ENCODE results near the gene RRAS2. TPM values are rescaled to one million over a fixed set of nuclear protein-coding genes. Genes with fewer than 3 reads are reported as not detected.
"Not testable (repeated sequence)": the region's sequence is repeated elsewhere in the genome, so short reads cannot be mapped to it uniquely, and the experiment has no call there.

The RRAS2 gene
- total RNA-seq, 1 donor from 2014 or later: 52.0 TPM

DNA sequence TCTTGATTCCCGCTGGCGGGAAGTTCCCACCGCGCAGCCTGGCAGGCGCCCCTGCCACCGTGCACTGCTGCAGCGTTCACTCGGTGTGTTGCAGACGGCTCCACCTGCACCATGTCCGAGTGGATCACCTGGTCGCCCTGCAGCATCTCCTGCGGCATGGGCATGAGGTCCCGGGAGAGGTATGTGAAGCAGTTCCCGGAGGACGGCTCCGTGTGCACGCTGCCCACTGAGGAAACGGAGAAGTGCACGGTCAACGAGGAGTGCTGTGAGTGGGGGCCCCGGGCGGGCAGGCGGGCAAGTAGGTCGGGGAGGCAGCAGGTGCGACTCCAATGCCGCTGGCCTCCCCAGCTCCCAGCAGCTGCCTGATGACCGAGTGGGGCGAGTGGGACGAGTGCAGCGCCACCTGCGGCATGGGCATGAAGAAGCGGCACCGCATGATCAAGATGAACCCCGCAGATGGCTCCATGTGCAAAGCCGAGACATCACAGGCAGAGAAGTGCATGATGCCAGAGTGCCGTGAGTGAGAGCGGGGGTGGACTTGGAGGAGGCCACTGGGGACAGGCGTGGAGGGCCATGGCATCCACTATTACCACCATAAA lies 99.7 kb downstream of the RRAS2 start:
- no peak for DNase-seq (ENCODE audit: low spot score)

DNA sequence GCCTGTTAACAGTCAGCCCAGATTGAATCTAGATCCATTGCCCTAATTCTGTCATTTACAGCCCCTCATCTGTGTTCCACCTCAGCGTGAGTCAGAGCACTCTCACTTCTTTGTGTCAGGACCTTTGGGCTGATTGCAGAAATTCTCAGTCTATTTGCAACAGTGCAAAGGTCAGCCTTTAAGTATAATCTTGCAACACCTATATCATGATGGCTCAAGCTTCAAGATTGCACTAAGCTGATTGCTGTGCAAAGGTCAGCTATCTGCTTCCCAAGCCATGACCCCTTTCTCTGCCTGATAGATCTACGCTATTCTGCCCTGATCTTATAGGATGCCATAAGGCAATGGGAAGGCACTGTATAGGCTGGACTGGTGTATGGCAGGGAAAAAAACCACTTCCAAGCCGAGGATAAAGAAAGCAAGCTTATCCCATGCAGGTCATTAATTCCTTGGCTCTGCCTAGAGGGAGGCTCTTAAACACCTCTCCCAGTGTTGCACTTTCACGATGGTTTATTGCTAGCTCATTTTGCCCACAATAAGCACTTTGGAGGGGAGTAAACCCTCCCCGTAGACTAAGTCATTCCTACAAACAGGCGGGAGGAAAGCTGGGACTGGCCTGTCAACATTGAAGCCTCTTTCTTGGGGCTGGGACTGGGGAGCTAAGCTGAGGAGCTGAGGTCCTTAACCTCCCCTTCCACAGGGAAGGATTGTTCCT lies 100.6 kb downstream of the RRAS2 start:
- DNase-seq (ENCODE audit: low spot score): peak; percentile 70

DNA sequence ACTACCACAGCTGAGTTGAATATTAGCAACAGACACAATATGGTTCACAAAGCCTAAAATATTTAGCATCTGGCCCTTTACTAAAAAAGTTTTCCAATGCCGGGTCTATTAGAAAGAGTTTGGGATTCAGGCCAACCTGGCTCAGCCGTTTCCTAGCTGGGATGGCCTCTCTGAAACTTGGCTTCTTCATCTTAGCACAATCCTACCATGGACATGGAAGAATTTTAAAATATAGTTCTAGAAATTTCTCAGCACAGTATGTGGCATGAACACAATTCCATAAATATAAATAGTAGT lies 103.8 kb downstream of the RRAS2 start:
- DNase-seq (ENCODE audit: low spot score): no peak

DNA sequence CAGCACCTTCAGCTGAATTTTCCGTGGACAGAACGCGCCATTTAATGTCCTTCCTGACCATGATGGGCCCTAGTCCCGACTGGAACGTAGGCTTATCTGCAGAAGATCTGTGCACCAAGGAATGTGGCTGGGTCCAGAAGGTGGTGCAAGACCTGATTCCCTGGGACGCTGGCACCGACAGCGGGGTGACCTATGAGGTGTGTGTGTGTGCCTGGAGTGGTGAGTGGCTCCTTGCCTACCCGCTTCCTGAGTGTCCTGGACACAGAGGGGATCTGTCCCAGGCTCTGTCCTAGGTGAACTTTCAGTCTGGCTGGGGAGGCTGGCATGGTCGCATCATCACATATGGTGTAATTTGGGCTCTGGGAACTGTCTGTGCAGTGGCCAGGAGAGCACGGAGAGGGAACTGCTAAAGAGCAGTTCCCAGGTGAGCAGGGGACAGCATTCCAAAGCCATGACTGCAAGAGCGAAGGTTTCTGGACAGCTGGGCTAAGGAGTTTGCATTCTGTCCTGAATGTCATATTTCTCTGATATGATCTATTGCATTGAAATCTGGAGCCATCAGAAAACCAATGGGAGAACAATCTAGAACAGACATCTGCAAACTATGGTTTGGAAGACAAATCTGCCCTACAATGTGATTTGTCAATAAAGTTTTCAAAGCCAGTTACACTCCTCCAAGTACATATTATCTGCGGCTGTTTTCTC lies 104.3 kb downstream of the RRAS2 start:
- no peak for DNase-seq (ENCODE audit: low spot score)

DNA sequence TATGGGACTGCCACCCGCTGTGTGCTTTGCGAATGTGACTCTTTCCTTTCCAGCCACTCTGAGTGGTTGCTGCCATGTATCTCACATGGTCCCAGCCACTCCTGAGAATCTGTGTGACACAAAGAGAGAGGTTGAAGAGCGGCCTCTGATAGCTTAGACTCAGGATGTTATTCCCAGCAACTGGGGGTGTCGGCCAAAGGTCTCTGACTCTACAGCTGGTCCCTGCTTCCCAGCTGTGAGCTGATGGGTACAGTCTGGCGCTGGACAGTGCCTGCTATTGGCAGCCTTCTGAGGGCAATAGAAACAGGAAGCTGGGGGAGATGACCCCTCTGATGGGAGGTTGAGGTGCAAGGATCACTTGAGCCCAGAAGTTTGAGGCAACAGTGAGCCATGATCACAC lies 105.1 kb downstream of the RRAS2 start:
- no peak for DNase-seq (ENCODE audit: low spot score)

DNA sequence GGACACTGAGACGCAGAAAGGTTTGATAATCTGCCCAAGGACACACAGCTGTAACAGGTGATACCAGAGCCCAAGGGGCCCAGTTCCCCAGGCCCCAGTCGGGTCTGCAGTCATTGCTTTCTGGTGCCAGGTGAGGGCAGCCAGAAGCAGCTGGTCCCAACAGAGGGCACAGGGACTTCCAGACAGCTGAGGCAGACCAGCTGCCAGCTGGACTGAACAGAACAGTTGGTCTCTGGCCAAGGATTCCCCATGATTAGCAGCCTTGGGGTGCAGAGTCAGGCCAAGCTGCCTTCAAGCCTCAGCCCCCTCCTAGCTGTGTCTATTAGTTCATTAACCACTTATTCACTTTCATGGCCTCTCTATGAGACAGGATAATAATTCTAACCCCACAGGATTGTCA lies 105.6 kb downstream of the RRAS2 start:
- DNase-seq (ENCODE audit: low spot score): no peak

DNA sequence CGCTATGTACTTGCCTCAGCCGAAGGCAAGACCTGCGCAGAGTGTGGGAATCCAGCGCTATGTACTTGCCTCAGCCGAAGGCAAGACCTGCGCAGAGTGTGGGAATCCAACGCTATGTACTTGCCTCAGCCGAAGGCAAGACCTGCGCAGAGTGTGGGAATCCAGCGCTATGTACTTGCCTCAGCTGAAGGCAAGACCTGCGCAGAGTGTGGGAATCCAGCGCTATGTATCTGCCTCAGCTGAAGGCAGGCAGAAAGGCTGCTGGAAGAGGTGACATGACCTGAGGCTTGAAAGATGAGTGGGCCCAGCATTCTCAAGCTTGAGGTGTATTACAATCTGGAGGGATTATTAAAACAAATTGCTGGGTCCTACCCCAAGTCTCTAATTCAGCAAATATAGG lies 106.5 kb downstream of the RRAS2 start:
- DNase-seq (ENCODE audit: low spot score): not testable (repeated sequence)

DNA sequence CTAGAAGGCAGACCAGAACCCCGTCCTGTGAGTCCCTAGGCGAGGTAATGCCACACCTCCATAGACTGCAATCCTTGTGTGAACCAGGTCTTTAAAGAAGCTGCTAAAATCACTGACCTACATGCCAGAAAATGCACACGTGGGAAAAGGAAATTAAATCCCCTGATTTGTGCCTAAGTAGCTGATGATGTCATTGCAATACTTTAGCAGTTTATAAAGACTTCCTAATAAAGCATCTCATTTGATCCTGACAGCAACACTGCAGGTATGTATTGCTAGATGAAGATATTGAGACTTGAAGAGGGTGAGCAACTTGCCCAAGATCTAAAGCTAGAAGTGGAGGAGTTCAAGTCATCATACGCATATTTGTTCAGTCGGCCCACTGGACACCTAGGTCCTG lies 107.2 kb downstream of the RRAS2 start:
- no peak for DNase-seq (ENCODE audit: low spot score)

DNA sequence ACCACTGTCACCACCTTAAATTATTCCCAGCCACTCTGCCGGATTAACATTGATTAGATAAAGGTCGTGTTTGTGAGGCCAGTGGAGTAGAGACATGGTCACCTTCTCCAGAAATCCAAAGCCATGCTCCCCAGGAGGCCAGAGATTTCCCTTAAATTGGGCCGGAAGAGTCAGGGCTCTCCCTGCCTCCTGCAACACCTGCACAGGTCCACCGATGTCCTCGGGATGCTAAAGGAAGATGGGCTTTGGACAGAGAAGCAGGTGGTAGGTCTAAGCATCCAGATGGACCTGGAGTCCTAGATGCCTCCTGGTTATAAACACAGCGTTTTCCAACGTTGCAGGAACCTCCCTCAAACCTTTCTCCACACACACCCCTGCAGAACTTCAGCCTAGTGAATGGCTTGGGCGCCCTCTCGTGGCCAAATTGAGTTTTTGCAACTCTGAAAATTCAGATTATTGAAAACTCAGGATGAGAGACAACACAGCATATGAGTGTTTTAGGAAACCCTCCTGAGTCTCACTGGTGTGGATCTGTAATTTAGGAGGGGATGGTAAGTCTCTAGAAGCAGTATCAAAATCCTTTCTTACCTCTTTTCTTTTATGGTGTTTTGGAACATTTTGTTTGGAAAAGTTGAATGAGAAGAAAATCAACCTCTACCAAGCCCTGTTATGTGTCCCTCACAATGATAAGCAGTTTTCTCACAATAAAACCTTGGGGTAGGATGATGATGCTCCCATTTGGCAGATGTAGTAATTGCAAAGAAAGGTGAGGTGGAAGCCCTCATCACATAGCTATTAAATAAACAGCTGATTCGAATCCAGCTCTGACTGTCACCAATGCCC lies 109.6 kb downstream of the RRAS2 start:
- DNase-seq (ENCODE audit: low spot score): peak; percentile 78

DNA sequence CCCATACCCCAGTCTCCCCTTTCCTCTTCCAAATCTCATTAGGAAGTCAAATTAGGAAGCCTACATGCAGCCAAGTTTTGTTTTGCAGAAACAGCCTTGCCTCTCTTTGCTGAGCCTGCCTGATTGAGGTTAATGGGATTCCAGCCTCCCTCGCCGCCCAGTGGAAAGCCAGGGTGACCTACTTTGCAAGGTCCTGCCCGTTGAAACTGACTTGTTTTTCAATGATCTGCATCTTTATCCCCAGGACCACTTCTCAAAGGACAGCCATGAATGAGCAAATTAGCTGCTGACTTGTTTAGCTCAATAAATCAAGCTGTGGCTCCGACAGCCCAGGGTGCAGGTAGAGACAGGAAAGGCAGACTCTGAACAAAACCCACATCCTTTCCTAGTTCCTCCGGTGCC lies 110.4 kb downstream of the RRAS2 start:
- peak; percentile 51 for DNase-seq (ENCODE audit: low spot score)

DNA sequence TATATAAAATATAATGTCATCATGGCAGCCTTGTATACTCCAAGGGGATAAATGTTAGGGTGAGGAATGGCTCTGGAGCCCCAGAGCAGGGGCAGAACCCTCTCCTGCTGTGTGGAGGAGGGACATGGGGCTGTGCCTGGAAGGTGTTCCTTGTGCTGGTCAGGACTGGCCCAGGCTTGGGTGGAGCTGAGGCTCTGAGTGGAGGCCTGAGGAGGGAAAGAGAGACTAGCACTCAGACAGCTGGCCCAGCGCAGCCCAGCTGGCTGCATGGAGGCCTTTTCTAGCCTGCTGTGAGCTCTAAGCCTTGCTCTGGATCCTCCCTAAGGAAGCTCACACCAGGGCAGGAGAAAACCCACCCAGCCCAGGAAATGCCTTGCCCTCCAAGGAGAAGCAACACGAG lies 113.5 kb downstream of the RRAS2 start:
- DNase-seq (ENCODE audit: low spot score): no peak

DNA sequence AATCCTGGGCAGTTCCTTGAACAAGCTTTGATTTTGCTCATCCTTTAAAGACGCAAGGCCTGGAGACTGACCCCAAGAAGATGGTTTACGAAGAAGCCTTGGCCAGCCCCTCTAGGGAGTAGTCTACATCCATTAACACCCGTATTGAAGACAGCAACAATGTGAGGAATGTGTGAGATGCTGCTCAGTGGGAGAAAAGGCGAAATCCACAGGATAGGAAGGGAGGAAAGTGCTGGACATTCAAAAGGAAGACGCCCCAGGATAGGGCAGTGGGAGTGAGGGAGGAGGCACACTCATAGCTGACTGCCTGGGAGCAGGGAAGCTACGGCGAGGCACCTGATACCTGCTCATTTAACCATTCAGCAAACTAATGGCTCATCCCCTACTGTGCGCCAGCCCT lies 114.1 kb downstream of the RRAS2 start:
- DNase-seq (ENCODE audit: low spot score): no peak

DNA sequence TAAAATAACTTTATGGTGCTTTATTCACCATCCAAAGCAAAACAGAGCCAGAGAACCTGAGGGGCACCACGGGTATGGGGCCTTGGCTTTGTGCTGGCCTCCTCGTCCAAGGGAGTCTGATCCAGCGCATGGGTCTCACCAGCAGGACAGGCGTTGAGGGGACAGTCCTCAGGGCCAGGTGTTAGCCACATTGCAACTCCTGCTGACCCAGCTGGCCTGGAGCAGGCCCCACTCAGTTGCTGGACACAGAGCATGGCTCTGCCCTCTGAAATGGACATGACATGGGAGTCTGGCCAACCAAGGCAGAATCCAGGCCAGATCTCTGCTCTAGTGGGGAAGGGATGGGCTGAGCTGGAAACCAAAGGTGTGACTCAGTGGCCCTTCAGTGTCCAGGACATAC lies 116.2 kb downstream of the RRAS2 start:
- no peak for DNase-seq (ENCODE audit: low spot score)

DNA sequence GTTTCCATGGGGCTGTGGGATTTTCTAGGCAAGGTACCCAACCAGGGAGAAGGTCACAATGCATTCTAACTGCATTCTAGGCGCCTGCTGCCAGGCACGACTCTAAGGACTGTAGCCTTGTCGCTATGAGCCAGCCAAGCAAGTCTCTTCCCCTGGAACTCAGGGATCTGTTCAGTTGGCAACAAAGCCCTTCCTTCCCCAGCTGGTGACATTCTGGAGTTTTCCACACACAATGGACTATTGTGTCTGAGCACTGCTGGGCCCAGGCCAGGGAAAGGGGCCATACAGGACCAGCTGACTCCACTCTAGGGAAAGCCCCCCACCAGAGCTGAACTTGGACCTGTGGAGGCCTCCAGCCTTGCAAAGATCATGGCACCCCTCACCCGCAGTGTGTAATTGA lies 116.8 kb downstream of the RRAS2 start:
- no peak for DNase-seq (ENCODE audit: low spot score)

DNA sequence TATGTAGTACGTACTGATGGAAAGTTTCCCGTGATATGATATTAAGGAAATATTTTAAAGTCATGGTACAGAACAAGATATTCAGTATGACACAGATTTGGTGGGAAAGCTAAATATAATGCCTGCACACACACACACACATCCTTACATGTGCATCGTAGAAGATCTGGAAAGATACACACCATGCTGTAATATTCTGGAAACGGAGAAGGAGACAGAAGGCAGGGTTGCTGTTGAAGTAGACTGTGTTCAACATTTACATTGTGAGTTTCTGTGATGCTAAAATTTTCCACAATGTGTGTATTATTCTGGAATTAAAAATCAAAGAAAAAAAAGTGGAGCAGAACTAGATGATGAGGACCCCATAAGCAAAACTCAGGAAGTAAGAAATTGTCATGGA lies 118.0 kb downstream of the RRAS2 start:
- DNase-seq (ENCODE audit: low spot score): no peak

DNA sequence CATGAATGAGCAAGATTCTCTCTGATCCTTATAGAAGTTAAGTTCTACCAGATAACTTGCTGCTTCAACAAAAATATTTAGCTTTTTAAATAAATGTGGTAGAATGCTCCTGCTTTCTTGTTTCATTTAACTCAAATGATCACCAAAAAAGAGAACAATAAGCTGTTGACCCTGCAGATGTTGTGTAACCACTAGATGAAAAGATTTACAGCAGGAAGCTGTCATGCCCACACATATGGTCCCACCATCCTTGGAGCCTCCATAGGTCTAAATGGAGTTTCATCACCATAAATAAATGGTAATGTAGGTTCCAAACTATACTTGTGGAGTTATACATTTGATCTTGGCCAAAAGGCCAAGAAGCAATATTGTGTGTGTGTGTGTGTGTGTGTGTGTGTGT lies 118.8 kb downstream of the RRAS2 start:
- no peak for DNase-seq (ENCODE audit: low spot score)

DNA sequence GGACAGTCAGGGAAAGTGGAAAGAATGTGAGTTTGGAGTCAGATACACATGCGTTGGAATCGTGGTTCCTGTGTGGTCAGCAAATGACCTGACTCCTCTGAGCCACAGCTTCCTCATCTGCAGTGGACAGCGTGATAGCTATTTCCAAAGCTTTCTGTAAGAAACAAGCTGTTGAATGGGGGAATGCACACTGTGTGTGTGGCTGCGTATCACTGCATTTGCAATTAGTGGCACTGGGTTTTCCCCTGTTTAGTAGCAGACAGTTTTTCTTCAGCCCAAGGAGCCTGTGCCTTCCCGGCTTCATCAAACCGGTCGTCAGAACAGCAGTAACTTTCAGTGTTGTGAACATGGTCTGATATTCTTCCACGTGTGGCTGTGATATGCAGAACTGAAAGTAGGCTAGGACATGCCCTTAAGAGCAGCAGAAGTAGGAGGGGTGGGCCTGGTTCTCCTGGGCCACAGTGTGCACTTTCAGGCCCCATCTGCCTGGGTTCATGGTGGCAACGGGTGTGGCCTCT lies 121.5 kb downstream of the RRAS2 start:
- DNase-seq (ENCODE audit: low spot score): no peak

DNA sequence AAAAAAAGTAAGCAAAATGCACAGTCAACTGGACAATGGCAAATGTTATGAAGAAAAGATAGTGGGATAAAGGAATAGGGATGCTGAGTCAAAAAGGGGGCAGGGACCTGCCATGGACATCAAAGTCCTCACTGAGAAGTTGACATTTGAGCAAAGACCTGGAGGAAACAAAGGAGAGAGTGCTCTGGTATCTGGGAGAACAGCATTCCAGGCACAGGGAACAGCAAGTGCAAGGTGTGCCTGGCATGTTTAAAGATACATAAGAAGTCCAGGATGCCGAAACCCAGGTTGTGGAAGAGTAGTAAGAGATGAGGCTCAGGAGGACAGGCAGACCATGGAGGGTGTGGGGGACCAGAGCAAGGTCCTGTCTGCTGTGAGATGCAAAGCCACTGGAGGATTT lies 123.3 kb downstream of the RRAS2 start:
- DNase-seq (ENCODE audit: low spot score): no peak

DNA sequence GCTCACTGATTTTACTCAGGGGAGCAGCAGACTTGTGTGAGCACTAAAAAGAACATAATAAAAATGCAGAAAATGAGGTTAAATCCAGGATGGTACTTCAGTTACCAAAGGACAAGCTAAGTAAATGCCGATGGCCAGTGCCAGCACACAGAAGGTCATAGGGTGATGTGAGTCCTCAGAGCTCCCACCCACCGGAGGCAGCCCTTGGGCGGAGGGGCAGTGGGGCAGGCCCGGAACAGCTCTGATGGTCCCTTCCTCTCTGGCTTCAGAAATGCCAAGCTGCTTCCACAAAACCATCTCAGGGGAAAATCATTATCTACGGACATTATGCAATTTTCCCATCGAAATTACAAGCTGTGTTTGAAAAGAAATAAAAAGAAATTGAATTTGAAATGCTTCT lies 124.5 kb downstream of the RRAS2 start:
- DNase-seq (ENCODE audit: low spot score): no peak

DNA sequence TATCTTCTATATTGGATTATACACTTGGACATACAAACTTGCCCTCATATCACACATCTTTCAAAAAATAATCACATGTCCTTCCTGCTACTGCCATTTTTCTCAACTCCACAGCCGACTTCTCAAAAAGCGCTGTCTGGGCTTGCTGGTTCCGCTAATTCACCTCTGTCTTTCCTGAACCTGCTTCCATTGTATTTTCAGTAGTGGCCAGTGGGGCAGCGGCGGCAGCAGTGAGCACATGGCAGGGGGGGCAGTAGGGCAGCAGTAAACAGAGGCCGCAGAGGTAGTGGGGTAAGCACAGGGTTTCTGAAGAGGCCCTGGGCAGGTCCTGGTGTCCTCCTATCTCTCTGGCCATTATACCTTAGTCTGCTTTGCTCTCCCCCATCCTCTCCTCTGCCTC lies 126.3 kb downstream of the RRAS2 start:
- DNase-seq (ENCODE audit: low spot score): no peak

DNA sequence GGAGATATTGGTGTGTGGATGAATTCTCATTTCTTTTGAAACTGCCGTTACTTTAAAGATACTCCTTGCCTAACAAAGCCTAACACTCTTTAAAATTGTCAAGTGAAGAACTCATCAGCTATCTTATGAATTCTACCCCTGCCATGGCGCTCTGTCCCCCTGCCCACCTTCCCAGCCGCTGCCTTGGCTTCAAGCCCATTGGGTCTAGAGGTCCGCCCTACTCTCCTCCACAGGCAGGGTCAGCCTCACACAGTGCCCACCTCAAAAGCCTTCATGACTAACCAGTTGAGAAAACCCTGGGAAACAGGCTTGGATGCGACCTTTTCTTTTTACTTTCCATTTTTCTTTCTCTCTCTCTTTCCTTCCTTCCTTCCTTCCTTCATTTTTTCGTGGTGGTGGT lies 128.6 kb downstream of the RRAS2 start:
- no peak for DNase-seq (ENCODE audit: low spot score)

DNA sequence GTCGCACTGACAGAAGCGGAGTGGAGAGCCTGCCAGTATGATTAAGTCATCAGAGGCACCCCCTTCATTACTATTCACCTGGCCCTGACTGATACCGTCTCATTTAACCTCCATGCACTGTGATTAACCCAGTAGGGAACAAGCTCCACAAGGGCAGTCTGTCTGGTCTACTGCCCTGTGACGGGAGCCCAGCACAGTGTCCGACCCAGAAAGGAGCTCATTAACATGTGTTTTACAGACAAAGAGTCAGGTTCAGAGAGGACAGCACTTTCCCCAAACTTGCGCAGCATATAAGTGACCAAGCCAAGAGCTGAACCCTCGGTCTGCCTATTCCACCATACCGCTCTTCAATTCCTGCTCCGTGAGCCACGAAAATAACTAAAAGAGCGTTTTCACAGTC lies 129.5 kb downstream of the RRAS2 start:
- no peak for DNase-seq (ENCODE audit: low spot score)

Data from umbilical cord (tissue), 2 donors.